ENCODE measurements around the gene BCKDHB. TPM values are rescaled to one million over a fixed set of nuclear protein-coding genes. Genes with fewer than 3 reads are reported as not detected.

Gene BCKDHB
- total and polyA plus RNA-seq, 2 donors (not counting 3 experiments of a cell fraction or from before 2014, with no cell fraction given) = 5.6 to 12.2 TPM

- dilution Hi-C loops (cut with MboI; ENCODE audit: extremely low pct_ligation_motif_present, low sequenced_read_pairs) (no loop called here), intact Hi-C loops (cut with micrococcal nuclease) (no loop called here)
- H3K36me3 ChIP-seq (ENCODE audit: control insufficient read depth in 2 of 2, extremely low read depth in 1 of 2, insufficient read depth in 2 of 2, low read length in 2 of 2) = no peaks in the 10 kb centered on the region
- no TSS peak for BruUV-seq (replicated peaks)
- DNase-seq (ENCODE audit: low read depth, low spot score) (no peak), FAIRE-seq (no peak)
- no peaks in the 10 kb centered on the region for H3K27me3 ChIP-seq (ENCODE audit: control insufficient read depth in 2 of 2, insufficient read depth in 2 of 2, low read length in 2 of 2)
- no peaks in the 10 kb centered on the region for H4K20me1 ChIP-seq (replicated peaks; ENCODE audit: control insufficient read depth, extremely low read depth, insufficient read depth, low read length)
- no peak overlapping the region for H3K4me3 ChIP-seq (replicated peaks in 1 of 3; ENCODE audit: insufficient read depth in 1 of 3, low read depth in 1 of 3, low read length in 3 of 3)
- no peaks in the 10 kb centered on the region for H3K9me3 ChIP-seq (replicated peaks; ENCODE audit: control insufficient read depth, insufficient read depth, low read length)
- H3K4me1 ChIP-seq (ENCODE audit: control insufficient read depth, extremely low read depth, insufficient read depth, low read length) = peaks cover 4% of the 10 kb centered on the region
- no peak overlapping the region for H2AFZ ChIP-seq (ENCODE audit: low read depth, low read length)
- CTCF ChIA-PET = interaction anchor here (0.8 kb wide), 1 partner anchor 126 kb away, joined by 3 read pairs; no protein-coding TSS in a partner anchor
- no peaks in the 10 kb centered on the region for H3K9me1 ChIP-seq (replicated peaks; ENCODE audit: control insufficient read depth, extremely low read depth, insufficient read depth, low read length)
- TF ChIP-seq, protein P1, sequence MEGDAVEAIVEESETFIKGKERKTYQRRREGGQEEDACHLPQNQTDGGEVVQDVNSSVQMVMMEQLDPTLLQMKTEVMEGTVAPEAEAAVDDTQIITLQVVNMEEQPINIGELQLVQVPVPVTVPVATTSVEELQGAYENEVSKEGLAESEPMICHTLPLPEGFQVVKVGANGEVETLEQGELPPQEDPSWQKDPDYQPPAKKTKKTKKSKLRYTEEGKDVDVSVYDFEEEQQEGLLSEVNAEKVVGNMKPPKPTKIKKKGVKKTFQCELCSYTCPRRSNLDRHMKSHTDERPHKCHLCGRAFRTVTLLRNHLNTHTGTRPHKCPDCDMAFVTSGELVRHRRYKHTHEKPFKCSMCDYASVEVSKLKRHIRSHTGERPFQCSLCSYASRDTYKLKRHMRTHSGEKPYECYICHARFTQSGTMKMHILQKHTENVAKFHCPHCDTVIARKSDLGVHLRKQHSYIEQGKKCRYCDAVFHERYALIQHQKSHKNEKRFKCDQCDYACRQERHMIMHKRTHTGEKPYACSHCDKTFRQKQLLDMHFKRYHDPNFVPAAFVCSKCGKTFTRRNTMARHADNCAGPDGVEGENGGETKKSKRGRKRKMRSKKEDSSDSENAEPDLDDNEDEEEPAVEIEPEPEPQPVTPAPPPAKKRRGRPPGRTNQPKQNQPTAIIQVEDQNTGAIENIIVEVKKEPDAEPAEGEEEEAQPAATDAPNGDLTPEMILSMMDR (IDR thresholded peaks at IDR 0.05; ENCODE audit: extremely low read depth in 1 of 2, insufficient read depth in 1 of 2, low read depth in 1 of 2, low read length in 2 of 2) = no peak
- TF ChIP-seq JUN (IDR thresholded peaks at IDR 0.05; ENCODE audit: borderline replicate concordance, insufficient read depth, insufficient read length, low read depth) (no peak), POLR2AphosphoS5 (IDR thresholded peaks at IDR 0.05; ENCODE audit: insufficient read depth, low read depth, low read length) (no peak), FOS (IDR thresholded peaks at IDR 0.05; ENCODE audit: borderline replicate concordance, insufficient read depth, low read length) (no peak), MYC (IDR thresholded peaks at IDR 0.05; ENCODE audit: low read depth, low read length) (no peak), GATA2 (IDR thresholded peaks at IDR 0.05; ENCODE audit: insufficient read depth, insufficient read length, low read depth, low read length) (no peak), EZH2 (IDR thresholded peaks at IDR 0.05; ENCODE audit: borderline replicate concordance, low read depth, low read length, severe bottlenecking) (no peak)
- H3K9ac ChIP-seq (replicated peaks; ENCODE audit: extremely low read depth, insufficient read depth, low read length) = no peak overlapping the region
- H3K27ac ChIP-seq (ENCODE audit: insufficient read depth, low read depth, low read length) = no peak overlapping the region
- POLR2A ChIA-PET = no interaction called here
- H3K79me2 ChIP-seq (ENCODE audit: control insufficient read depth, insufficient read depth, low read length) = no peaks in the 10 kb centered on the region
- H3K4me2 ChIP-seq (ENCODE audit: insufficient read depth, low read length) = no peak overlapping the region
These were observed 234.2 kb downstream of the BCKDHB start for GRCh38 chr6:80340686-80341085.

Measured in endothelial cell of umbilical vein (primary cell).